ENCODE data around the gene PLD3. TPM values are rescaled to one million over a fixed set of nuclear protein-coding genes. Genes with fewer than 3 reads are reported as not detected.

Gene PLD3
- total and polyA plus RNA-seq, 11 donors, result 109 to 375 (median 161) TPM

DNA sequence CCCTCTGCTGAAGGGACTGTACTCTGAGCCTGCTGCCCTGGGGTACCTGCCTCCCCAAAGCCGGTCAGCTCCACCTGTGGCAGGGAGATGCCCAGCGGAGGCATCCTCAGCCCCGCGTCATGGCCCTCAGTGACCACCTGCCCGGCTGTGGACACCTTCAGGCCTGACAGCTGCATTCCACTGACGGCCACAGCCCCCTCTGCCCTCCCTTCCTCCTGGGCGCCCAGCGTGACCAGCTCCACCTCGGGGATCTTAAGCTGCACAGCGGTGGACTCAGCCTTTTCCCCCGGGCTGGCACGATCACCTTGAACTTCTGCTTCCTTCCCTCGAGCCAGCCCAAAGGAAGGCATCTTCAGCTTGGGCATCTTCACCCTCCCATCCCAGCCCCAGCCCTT lies 46.3 kb downstream of the PLD3 start:
- peaks cover 0 to 8% (median 0%) of the 10 kb centered on the region in 9 donors for H3K36me3 ChIP-seq
- 81 to 85% (median 82%) methylated on average over 13 of the region's 13 CpGs for WGBS, 4 donors
- intact Hi-C loops (cut with DNase I), result no loop called here
- no peak overlapping the region for H3K27ac ChIP-seq
- no peaks in the 10 kb centered on the region for H3K9me3 ChIP-seq
- DNase-seq, result no peak
- no peak for ATAC-seq
- no peak for TF ChIP-seq POLR2A (IDR thresholded peaks at IDR 0.05)
- TF ChIP-seq, protein P1, sequence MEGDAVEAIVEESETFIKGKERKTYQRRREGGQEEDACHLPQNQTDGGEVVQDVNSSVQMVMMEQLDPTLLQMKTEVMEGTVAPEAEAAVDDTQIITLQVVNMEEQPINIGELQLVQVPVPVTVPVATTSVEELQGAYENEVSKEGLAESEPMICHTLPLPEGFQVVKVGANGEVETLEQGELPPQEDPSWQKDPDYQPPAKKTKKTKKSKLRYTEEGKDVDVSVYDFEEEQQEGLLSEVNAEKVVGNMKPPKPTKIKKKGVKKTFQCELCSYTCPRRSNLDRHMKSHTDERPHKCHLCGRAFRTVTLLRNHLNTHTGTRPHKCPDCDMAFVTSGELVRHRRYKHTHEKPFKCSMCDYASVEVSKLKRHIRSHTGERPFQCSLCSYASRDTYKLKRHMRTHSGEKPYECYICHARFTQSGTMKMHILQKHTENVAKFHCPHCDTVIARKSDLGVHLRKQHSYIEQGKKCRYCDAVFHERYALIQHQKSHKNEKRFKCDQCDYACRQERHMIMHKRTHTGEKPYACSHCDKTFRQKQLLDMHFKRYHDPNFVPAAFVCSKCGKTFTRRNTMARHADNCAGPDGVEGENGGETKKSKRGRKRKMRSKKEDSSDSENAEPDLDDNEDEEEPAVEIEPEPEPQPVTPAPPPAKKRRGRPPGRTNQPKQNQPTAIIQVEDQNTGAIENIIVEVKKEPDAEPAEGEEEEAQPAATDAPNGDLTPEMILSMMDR (IDR thresholded peaks at IDR 0.05), result no peak
- H3K4me3 ChIP-seq, result no peak overlapping the region
- no peaks in the 10 kb centered on the region for H3K4me1 ChIP-seq
- no peaks in the 10 kb centered on the region for H3K27me3 ChIP-seq

DNA sequence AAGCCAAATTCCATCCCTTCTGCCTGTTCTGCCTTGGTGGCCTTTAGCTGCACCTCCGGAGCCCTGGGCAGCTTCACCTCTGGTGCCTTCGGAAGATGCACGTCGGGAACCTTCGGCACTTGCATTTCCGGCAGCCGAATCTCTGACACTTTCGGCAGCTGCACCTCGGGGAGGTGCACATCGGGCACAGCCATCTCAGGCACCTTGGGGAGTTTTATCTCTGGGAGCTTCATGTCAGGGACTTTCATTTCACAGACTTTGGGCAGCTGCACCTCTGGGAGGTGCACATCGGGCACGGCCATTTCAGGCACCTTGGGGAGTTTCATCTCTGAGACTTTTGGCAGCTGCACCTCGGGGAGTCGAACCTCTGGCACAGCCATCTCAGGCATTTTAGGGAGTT lies 47.5 kb downstream of the PLD3 start:
- Histone ChIP-seq H3K9me3 (no peaks in the 10 kb centered on the region), H3K27ac (no peak overlapping the region), H3K36me3 (peaks cover 0 to 8% (median 0%) of the 10 kb centered on the region in 9 donors), H3K4me3 (no peak overlapping the region), H3K4me1 (no peaks in the 10 kb centered on the region), H3K27me3 (no peaks in the 10 kb centered on the region)
- 89 to 93% (median 91%) methylated on average over 13 to 14 of the region's 14 CpGs for WGBS, 4 donors
- intact Hi-C loops (cut with DNase I), result no loop called here
- ATAC-seq, result no peak
- TF ChIP-seq, protein P1 (IDR thresholded peaks at IDR 0.05), result no peak
- no peak for TF ChIP-seq POLR2A (IDR thresholded peaks at IDR 0.05)
- DNase-seq, result no peak

DNA sequence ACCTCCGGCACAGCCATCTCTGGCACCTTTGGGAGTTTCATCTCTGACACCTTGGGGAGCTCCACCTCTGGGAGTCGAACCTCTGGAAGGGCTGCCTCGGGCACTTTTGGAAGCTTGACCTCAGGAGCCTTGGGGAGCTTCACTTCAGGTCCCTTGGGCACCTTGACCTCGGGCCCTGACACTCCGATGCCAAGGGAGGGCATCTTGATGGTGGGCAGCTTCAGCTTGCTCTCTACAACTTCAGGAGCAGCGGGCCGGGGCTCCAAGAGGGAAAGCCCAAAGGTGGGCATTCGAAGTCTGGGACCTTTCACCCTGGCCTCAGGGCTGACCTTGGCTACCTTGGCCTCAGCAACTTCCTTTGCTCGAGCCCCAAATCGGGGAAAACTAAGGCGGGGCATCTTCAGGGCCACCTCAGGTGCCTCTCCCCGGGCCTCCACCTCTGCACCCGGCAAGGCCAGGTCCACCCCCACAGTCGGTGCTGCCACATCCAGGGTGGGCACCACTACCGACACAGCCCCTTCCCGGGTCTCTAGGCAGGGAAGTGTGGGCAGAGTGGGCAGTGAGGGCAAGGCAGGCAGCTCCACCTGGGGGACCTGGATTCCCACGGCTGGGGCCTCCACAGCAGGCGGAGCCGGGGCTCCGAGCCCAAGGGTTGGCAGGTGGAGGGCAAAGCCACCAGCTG lies 48.5 kb downstream of the PLD3 start:
- Histone ChIP-seq H3K4me3 (no peak overlapping the region), H3K9me3 (no peaks in the 10 kb centered on the region), H3K27ac (no peak overlapping the region), H3K36me3 (peaks cover 0 to 8% (median 0%) of the 10 kb centered on the region in 9 donors), H3K27me3 (no peaks in the 10 kb centered on the region), H3K4me1 (no peaks in the 10 kb centered on the region)
- intact Hi-C loops (cut with DNase I), result no loop called here
- ATAC-seq (no peak), DNase-seq (no peak)
- 90 to 100% (median 93%) methylated on average over 1 to 20 of the region's 20 CpGs for WGBS, 4 donors
- TF ChIP-seq, protein P1 (IDR thresholded peaks at IDR 0.05), result no peak
- TF ChIP-seq POLR2A (IDR thresholded peaks at IDR 0.05), result no peak

DNA sequence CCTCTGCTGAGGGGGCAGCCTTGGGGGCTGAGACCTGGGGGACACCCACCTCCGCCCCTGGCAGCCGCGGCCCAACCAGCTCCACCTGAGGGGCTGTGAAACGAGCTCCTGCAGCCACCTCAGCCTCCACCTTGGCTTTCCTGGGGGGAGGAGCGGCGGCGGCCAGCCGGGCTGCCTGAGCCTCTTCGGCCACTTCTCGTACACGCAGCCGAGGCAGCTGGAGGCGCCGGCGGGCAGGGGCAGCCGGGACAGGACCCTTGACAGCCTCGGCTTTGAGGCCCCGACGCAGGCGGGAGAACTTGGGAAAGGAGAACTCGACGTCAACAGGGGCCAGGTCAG lies 49.0 kb downstream of the PLD3 start:
- Histone ChIP-seq H3K4me1 (no peaks in the 10 kb centered on the region), H3K27me3 (no peaks in the 10 kb centered on the region), H3K27ac (no peak overlapping the region), H3K36me3 (peaks cover 0 to 8% (median 0%) of the 10 kb centered on the region in 9 donors), H3K9me3 (no peaks in the 10 kb centered on the region), H3K4me3 (no peak overlapping the region)
- ATAC-seq (no peak), DNase-seq (no peak)
- intact Hi-C loops (cut with DNase I), result no loop called here
- no peak for TF ChIP-seq POLR2A (IDR thresholded peaks at IDR 0.05)
- TF ChIP-seq, protein P1 (IDR thresholded peaks at IDR 0.05), result no peak
- 94 to 100% (median 96%) methylated on average over 5 to 22 of the region's 22 CpGs for WGBS, 4 donors
